Mesothelial cell of epicardium (in vitro differentiated cells): ENCODE measurements around the gene PTPRN2. TPM values are rescaled to one million over a fixed set of nuclear protein-coding genes. Genes with fewer than 3 reads are reported as not detected.

Source experiments
- DNase-seq, 2 experiments: peaks; one replicate each; pipeline ENCODE4 v3.0.0; 2021; ENCODE audit warnings: low spot score in 2 of 2; ENCODE audit not compliant: unreplicated experiment in 2 of 2
- H3K27ac Mint-ChIP-seq: 2 replicates; pipeline ENCODE4 v1.8.0; 2021; ENCODE audit warnings: mixed read lengths
- H3K27me3 Mint-ChIP-seq: 2 replicates; pipeline ENCODE4 v1.8.0; 2021; ENCODE audit warnings: low read depth, mixed read lengths
- H3K36me3 Mint-ChIP-seq: 2 replicates; pipeline ENCODE4 v1.8.0; 2021; ENCODE audit warnings: mixed read lengths
- H3K4me1 Mint-ChIP-seq: 2 replicates; pipeline ENCODE4 v1.8.0; 2021; ENCODE audit warnings: mixed read lengths
- H3K4me3 Mint-ChIP-seq: 2 replicates; pipeline ENCODE4 v1.8.0; 2021; ENCODE audit warnings: mild to moderate bottlenecking, moderate library complexity, mixed read lengths
- H3K9me3 Mint-ChIP-seq: 2 replicates; pipeline ENCODE4 v1.8.0; 2021; ENCODE audit warnings: mixed read lengths
- total RNA-seq: library from RNA; stranded (reverse); gene quantifications from 3 replicates; pipeline ENCODE4 v1.2.1, GENCODE V29; 2021
- TF ChIP-seq, protein P1 (sequence below): fragments of 200-600 bp; sonication (generic); IDR thresholded peaks from one replicate; pipeline ENCODE4 v1.5.0; 2021; ENCODE audit warnings: antibody characterized with exemption; ENCODE audit not compliant: unreplicated experiment

PTPRN2 gene
- total RNA-seq, 1 donor from 2014 or later, result 2.2 TPM

DNA sequence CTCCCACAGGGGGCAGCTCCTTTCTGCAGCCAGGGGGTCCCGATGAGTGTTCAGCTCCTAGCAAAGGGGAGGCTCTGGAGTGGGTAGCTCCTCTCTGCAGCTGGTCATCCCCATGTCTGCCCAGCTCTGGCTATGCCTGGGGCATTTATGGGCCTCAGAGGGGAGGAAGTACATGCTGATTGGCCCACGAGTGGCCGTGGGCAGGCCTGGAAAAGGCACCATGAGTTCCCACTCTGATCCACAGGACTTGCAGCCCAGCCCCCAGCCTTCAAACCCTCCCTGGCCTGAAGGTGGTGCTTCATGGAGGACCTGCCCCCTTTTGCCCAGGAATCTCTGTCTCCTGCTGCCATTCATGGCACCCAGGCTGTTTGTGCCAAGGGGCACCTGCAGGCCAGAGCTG, 982.0 kb downstream of the PTPRN2 start:
- H3K4me3 Mint-ChIP-seq, result no peak overlapping the region
- H3K27ac Mint-ChIP-seq, result no peak overlapping the region
- peaks cover 32% of the 10 kb centered on the region for H3K27me3 Mint-ChIP-seq
- no peak for DNase-seq
- H3K36me3 Mint-ChIP-seq, result no peaks in the 10 kb centered on the region
- H3K4me1 Mint-ChIP-seq, result no peaks in the 10 kb centered on the region
- TF ChIP-seq, protein P1, sequence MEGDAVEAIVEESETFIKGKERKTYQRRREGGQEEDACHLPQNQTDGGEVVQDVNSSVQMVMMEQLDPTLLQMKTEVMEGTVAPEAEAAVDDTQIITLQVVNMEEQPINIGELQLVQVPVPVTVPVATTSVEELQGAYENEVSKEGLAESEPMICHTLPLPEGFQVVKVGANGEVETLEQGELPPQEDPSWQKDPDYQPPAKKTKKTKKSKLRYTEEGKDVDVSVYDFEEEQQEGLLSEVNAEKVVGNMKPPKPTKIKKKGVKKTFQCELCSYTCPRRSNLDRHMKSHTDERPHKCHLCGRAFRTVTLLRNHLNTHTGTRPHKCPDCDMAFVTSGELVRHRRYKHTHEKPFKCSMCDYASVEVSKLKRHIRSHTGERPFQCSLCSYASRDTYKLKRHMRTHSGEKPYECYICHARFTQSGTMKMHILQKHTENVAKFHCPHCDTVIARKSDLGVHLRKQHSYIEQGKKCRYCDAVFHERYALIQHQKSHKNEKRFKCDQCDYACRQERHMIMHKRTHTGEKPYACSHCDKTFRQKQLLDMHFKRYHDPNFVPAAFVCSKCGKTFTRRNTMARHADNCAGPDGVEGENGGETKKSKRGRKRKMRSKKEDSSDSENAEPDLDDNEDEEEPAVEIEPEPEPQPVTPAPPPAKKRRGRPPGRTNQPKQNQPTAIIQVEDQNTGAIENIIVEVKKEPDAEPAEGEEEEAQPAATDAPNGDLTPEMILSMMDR, result no peak
- H3K9me3 Mint-ChIP-seq, result no peaks in the 10 kb centered on the region

DNA sequence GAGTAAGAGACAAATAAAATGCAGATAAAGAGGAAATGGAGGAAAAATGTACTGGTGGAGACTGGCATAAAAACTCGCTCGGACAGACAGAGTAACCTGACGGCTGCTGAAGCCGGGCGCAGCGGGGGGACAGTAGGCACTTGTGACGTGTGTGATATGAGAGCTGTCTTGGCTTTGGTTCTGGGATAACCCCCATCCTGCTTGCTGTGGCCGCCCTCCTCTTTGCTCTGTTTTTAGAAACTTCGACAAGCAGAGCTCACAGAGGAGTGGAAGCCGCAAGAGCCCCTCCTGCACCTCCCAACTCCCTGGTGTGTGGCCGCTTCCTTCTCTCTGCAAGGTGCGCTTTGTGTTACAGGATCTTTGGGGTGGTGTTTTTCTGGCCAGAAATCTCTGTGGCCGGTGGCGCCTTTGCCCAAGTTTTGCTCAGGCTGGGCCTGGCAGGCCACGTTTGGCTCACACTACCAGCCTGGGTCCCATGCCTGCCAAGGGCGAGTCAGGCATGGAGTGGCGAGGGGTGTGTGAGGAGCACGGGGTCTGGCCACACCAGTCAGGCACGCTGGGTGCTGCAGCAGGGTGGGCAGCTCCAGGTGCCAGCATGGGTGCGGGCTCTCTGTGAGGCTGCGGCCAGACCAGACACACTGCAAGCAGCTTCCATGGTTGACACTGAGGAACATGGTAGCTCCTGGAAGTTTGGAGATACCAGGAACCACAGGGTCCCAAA, 982.8 kb downstream of the PTPRN2 start:
- TF ChIP-seq, protein P1, result no peak
- Mint-ChIP-seq H3K4me1 (no peaks in the 10 kb centered on the region), H3K9me3 (no peaks in the 10 kb centered on the region), H3K36me3 (no peaks in the 10 kb centered on the region), H3K27me3 (peaks cover 37% of the 10 kb centered on the region), H3K27ac (no peak overlapping the region), H3K4me3 (no peak overlapping the region)
- DNase-seq, result no peak

DNA sequence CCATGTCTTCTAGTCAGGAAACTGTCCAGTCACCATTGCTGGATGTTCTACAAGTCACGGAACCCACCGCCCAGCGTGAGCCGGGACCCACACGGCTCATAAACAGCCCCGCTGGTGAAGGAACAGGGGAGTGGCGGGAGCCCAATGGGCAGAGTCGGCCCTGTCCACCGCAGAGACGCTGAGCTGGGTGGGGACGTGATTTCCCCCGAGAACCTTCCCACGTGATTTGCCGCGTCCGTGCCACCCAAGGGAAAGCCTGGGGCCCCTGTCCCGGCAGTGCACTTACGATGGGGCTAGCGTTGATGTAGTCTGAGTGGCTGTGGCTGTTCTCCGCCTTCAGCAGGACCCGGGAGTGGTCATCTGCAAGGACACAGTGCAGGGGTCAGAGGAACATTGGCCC, 983.9 kb downstream of the PTPRN2 start:
- DNase-seq, result no peak
- Mint-ChIP-seq H3K27ac (no peak overlapping the region), H3K4me3 (no peak overlapping the region), H3K9me3 (no peaks in the 10 kb centered on the region), H3K4me1 (no peaks in the 10 kb centered on the region), H3K27me3 (peaks cover 37% of the 10 kb centered on the region), H3K36me3 (no peaks in the 10 kb centered on the region)
- TF ChIP-seq, protein P1, result no peak

DNA sequence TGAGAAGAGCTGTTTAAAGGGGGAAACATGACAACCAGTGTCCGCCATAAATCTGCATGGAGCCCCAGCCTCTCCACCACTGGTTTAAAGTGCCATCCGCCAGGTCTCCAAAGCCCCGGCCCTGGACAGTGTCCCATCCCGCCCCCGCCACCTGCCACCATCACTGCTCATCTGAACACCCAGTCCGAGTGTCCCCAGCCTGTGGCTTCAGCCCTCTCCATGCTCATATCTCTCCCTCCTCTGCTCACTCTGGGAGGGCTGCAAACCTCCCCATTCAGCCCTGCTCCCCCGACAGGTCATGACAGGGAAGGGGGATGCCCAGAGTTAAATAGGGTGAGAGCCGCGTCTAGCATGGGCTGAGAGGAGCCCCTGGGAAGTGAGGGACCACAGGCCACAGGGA, 984.6 kb downstream of the PTPRN2 start:
- Mint-ChIP-seq H3K4me3 (no peak overlapping the region), H3K36me3 (no peaks in the 10 kb centered on the region), H3K27me3 (peaks cover 41% of the 10 kb centered on the region), H3K4me1 (no peaks in the 10 kb centered on the region), H3K9me3 (no peaks in the 10 kb centered on the region), H3K27ac (no peak overlapping the region)
- TF ChIP-seq, protein P1, result no peak
- no peak for DNase-seq

DNA sequence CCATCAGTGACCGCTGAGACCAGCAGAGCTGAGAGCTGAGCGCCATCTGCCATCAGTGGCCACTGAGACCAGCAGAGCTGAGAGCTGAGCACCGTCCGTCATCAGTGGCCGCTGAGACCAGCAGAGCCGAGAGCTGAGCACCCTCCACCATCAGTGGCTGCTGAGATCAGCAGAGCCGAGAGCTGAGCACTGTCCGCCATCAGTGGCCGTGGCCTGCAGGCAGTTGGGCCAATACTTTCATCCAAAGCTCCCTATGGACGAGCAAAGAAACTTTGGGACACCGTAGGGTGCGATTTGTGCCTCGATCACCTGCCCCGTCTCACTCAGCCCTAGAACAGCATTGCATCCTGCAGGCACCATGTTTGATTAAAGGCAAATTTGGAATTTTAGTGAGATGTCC, 985.0 kb downstream of the PTPRN2 start:
- Mint-ChIP-seq H3K27me3 (peaks cover 45% of the 10 kb centered on the region), H3K4me1 (no peaks in the 10 kb centered on the region), H3K9me3 (no peaks in the 10 kb centered on the region), H3K36me3 (no peaks in the 10 kb centered on the region), H3K4me3 (no peak overlapping the region), H3K27ac (no peak overlapping the region)
- TF ChIP-seq, protein P1, result no peak
- no peak for DNase-seq
